Gastroesophageal sphincter (tissue), 4 donors: Measurements from ENCODE around the gene NUDT4. TPM values are rescaled to one million over a fixed set of nuclear protein-coding genes. Genes with fewer than 3 reads are reported as not detected.
"Not testable (repeated sequence)": the region's sequence is repeated elsewhere in the genome, so short reads cannot be mapped to it uniquely, and the experiment has no call there.

Source experiments
- ATAC-seq: fragments of 150-250 bp; one replicate; pipeline ENCODE4 v1.9.1; 2016; ENCODE audit warnings: mild to moderate bottlenecking, moderate library complexity
- H3K27ac ChIP-seq, 4 donors: fragments of 200-600 bp; sonication (generic) in 3 of 4; 1 replicate in 3 of 4; 2 replicates in 1 of 4; pipeline ENCODE4 v1.5.1; 2016 to 2019
- H3K27me3 ChIP-seq: fragments of 200-600 bp; sonication (generic); one replicate; pipeline ENCODE4 v1.5.1; 2019
- H3K36me3 ChIP-seq, 2 donors: fragments of 200-600 bp; sonication (generic); one replicate each; pipeline ENCODE4 v1.5.1; 2019; ENCODE audit warnings: control low read depth in 1 of 2
- H3K4me1 ChIP-seq, 3 donors: fragments of 200-600 bp; sonication (generic); 1 replicate in 2 of 3; 2 replicates in 1 of 3; pipeline ENCODE4 v1.5.1; 2016 to 2019; ENCODE audit warnings: control low read depth in 2 of 3
- H3K4me3 ChIP-seq, 2 donors: fragments of 200-600 bp; sonication (generic); one replicate each; pipeline ENCODE4 v1.5.1; 2019; ENCODE audit warnings: mild to moderate bottlenecking in 1 of 2, moderate library complexity in 1 of 2
- H3K9me3 ChIP-seq, 3 donors: fragments of 200-600 bp; sonication (generic); one replicate each; pipeline ENCODE4 v1.5.1; 2017 to 2019; ENCODE audit warnings: control low read depth in 2 of 3
- CTCF ChIP-seq, 4 experiments: fragments of 200-600 bp in 2 of 4; fragments of 450-650 bp in 2 of 4; sonication (generic) in 1 of 4; IDR thresholded peaks; one replicate each; pipeline ENCODE4 v1.5.1; 2017 to 2019; ENCODE audit warnings: antibody characterized with exemption in 4 of 4, mild to moderate bottlenecking in 2 of 4, moderate library complexity in 2 of 4
- EP300 ChIP-seq: sonication (generic); formaldehyde crosslinking; IDR thresholded peaks from one replicate; pipeline ENCODE4 v1.6.1; 2017; ENCODE audit warnings: antibody characterized with exemption, mild to moderate bottlenecking
- POLR2A ChIP-seq, 2 donors: fragments of 450-650 bp; IDR thresholded peaks; one replicate each; pipeline ENCODE4 v1.6.1; 2017; ENCODE audit warnings: antibody characterized with exemption in 2 of 2, mild to moderate bottlenecking in 2 of 2, moderate library complexity in 1 of 2
- POLR2AphosphoS5 ChIP-seq: sonication (generic); formaldehyde crosslinking; IDR thresholded peaks from one replicate; pipeline ENCODE4 v1.6.1; 2017; ENCODE audit warnings: antibody characterized with exemption
- WGBS, 2 donors: methylation state at CpG; one replicate each; pipeline ENCODE4 v1.1.5; 2018; ENCODE audit warnings: low coverage in 1 of 2; 5-methylcytosine and 5-hydroxymethylcytosine counted together
- total RNA-seq, 4 donors: library from RNA; depleted of rRNA; stranded (reverse); fragments of >200 nt; gene quantifications; one replicate each; pipeline ENCODE4 v1.1.0, GENCODE V29; 2016

Gene NUDT4
- total RNA-seq, 4 donors from 2014 or later, result 91.2 to 146 (median 94.3) TPM

DNA sequence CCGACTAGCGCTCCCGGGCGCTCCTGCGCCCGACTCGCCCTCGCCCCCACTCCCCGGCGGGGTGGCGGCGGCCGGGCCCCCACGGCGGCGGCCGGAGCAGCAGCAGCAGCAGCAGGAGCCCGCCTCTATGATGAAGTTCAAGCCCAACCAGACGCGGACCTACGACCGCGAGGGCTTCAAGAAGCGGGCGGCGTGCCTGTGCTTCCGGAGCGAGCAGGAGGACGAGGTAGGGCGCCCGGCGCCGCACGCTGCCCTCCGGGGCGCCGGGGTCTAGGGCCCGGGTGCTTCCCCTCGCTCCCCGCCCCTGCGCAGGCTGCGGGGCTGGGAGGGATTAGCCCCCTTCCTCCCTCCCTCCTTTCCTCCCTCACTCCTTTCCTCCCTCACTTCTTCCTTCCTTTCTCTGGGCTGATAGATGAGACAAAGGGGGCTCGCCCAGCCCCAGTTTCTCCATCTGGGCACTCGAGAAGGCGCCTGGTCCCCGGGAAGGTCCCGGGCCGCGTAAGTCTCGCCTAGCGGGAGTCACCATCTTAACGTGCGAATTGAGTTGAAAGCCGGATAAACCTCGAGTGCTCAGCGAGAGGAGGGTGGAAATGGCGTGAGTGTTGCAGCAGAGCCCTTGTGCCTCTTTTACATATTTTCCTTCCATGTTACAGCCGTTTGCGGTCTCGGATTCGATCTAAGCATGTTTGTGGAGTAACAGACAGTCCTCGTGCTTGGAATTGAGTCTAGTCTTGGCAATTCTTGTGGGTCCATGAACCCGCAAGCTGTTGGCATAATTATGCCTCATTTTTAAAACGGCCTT lies 672 bp downstream of the NUDT4 start:
- not testable (repeated sequence) for H3K9me3 ChIP-seq, H3K27me3 ChIP-seq, H3K36me3 ChIP-seq
- peak; percentile 10 for TF ChIP-seq POLR2AphosphoS5
- peak in 1 of 2 donors; percentile 14 for TF ChIP-seq POLR2A (IDR thresholded peaks at IDR 0.05)
- peak; percentile 0 for ATAC-seq
- peak overlapping the region; percentile 84 to 99 (median 96) for H3K27ac ChIP-seq
- peak overlapping the region; percentile 68 to 90 for H3K4me3 ChIP-seq
- WGBS, 2 donors, result 0% methylated on average over 2 to 13 of the region's 64 CpGs
- H3K4me1 ChIP-seq, result peaks cover 0 to 66% (median 21%) of the 10 kb centered on the region in 3 donors

DNA sequence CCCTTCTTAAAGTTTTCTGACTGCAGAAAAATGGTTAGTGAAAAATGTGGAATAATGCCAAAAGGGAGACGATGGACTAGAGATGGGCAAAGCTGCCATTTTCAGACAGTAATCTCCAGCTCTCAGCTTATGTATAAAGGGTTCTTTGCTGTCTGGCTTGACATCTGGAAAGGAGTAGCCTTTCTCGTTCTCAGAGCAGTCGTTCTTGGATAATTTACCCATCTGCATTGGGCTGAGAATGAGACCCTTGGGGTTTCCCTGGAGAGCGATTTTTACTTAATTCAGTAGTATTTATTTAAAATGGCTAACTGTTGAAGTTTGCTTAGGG lies 1.2 kb downstream of the NUDT4 start:
- Histone ChIP-seq H3K4me1 (peaks cover 0 to 68% (median 23%) of the 10 kb centered on the region in 3 donors), H3K36me3 (peaks cover 0 to 4% of the 10 kb centered on the region in 2 donors), H3K4me3 (peak overlapping the region; percentile 68 to 90), H3K27me3 (no peaks in the 10 kb centered on the region), H3K27ac (peak overlapping the region; percentile 84 to 99 (median 96)), H3K9me3 (no peaks in the 10 kb centered on the region)
- TF ChIP-seq POLR2AphosphoS5 (no peak), EP300 (no peak), CTCF (IDR thresholded peaks at IDR 0.05) (no peak), POLR2A (IDR thresholded peaks at IDR 0.05) (no peak)
- WGBS, 2 donors, result 0% methylated on average over 4 of the region's 4 CpGs
- ATAC-seq, result no peak

GRCh38 chr12:93379326-93379980 lies 1.7 kb downstream of the NUDT4 start:
- 2 to 4% methylated on average over 8 of the region's 8 CpGs for WGBS, 2 donors
- Histone ChIP-seq H3K27me3 (no peaks in the 10 kb centered on the region), H3K4me1 (peaks cover 0 to 68% (median 21%) of the 10 kb centered on the region in 3 donors), H3K9me3 (no peaks in the 10 kb centered on the region), H3K36me3 (peaks cover 0 to 6% of the 10 kb centered on the region in 2 donors), H3K27ac (peak overlapping the region; percentile 84 to 99 (median 96)), H3K4me3 (peak overlapping the region; percentile 68 to 90)
- TF ChIP-seq POLR2A (IDR thresholded peaks at IDR 0.05) (no peak), POLR2AphosphoS5 (no peak), EP300 (no peak)
- no peak for ATAC-seq

DNA sequence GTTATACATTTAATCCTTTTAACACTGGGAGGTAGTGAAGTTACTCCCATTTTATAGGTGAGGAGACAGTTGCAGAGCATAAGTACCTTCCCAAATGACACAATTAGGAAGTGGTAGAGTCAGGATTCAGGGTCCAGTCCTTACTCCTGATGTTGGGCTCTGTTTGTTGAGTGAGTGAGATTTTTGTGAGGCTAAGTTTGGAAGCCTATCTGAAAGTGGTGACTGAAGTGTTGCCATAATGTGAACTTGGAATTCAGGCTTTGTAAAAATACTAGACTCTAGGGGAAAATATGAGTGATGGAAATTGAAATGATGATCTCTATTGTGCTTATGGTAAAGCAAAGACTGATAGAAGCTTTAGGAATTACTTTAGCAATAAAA lies 2.2 kb downstream of the NUDT4 start:
- no peaks in the 10 kb centered on the region for H3K27me3 ChIP-seq
- peaks cover 0 to 68% (median 21%) of the 10 kb centered on the region in 3 donors for H3K4me1 ChIP-seq
- no peak for ATAC-seq
- H3K36me3 ChIP-seq, result peaks cover 0 to 6% of the 10 kb centered on the region in 2 donors
- no peaks in the 10 kb centered on the region for H3K9me3 ChIP-seq
- peak overlapping the region; percentile 84 to 99 (median 96) for H3K27ac ChIP-seq
- peak overlapping the region; percentile 68 to 90 for H3K4me3 ChIP-seq
- TF ChIP-seq POLR2A (IDR thresholded peaks at IDR 0.05), result no peak
- no peak for TF ChIP-seq POLR2AphosphoS5
- TF ChIP-seq EP300, result no peak
- TF ChIP-seq CTCF (IDR thresholded peaks at IDR 0.05), result no peak

GRCh38 chr12:93380480-93381121 lies 2.9 kb downstream of the NUDT4 start:
- Histone ChIP-seq H3K9me3 (no peaks in the 10 kb centered on the region), H3K4me1 (peaks cover 0 to 70% (median 21%) of the 10 kb centered on the region in 3 donors), H3K27me3 (no peaks in the 10 kb centered on the region), H3K36me3 (peaks cover 0 to 6% of the 10 kb centered on the region in 2 donors), H3K27ac (peak overlapping the region; percentile 84 to 99 (median 96)), H3K4me3 (peak overlapping the region; percentile 68 to 90)
- ATAC-seq, result no peak
- TF ChIP-seq CTCF (IDR thresholded peaks at IDR 0.05) (peak; percentile 6 to 34 (median 28)), EP300 (no peak)
- 0 to 9% methylated on average over 2 of the region's 2 CpGs for WGBS, 2 donors
